CD4-positive, alpha-beta T cell treated with Interleukin-10 for 1 hour (primary cell): Measurements from ENCODE around the gene MACROD1.

Source experiments
- DNase-seq: peaks from one replicate; pipeline ENCODE4 v3.0.0-alpha.2; 2020

The MACROD1 gene, protein sequence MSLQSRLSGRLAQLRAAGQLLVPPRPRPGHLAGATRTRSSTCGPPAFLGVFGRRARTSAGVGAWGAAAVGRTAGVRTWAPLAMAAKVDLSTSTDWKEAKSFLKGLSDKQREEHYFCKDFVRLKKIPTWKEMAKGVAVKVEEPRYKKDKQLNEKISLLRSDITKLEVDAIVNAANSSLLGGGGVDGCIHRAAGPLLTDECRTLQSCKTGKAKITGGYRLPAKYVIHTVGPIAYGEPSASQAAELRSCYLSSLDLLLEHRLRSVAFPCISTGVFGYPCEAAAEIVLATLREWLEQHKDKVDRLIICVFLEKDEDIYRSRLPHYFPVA

DNA sequence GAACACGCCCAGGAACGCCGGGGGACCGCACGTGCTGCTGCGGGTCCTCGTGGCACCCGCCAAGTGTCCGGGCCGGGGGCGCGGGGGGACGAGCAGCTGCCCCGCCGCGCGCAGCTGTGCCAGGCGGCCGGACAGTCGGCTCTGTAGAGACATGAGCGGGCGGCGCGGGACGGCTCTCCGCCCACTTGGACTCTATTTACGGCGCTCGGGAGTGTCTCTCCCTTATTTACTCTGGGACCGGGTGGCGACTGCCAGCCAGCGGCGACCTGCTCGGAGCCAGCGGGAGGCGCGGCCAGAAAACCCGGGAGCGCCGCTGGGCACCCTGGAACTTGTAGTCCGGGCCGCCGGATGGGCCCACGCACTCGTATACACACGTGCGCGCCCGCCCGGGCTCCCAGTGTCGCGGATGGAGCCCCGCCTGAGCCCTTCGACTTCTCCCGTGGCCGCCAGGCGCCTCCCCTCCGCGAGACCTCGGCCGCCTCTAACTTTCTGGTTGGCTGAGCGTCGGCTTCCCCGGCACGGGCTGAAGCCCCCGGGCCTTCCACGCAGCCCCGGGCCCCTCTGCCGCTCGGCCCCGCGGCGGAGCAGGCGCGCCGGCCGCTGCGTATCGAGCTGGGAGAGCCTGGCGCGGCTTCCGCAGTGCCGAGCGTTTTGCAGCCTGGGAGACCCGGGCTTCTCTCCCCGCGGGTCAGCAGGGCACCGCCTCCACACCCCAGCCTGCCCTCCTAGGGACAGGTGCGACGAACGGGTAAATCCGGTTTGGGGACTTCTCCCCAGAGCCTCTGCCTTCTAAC lies at the start of gene MACROD1:
TSS of gene MACROD1 (minus strand) at position 272 of the 794 bp plus-strand sequence. CDS start at position 153, 119 bp downstream.
- peak; percentile 83 for DNase-seq

DNA sequence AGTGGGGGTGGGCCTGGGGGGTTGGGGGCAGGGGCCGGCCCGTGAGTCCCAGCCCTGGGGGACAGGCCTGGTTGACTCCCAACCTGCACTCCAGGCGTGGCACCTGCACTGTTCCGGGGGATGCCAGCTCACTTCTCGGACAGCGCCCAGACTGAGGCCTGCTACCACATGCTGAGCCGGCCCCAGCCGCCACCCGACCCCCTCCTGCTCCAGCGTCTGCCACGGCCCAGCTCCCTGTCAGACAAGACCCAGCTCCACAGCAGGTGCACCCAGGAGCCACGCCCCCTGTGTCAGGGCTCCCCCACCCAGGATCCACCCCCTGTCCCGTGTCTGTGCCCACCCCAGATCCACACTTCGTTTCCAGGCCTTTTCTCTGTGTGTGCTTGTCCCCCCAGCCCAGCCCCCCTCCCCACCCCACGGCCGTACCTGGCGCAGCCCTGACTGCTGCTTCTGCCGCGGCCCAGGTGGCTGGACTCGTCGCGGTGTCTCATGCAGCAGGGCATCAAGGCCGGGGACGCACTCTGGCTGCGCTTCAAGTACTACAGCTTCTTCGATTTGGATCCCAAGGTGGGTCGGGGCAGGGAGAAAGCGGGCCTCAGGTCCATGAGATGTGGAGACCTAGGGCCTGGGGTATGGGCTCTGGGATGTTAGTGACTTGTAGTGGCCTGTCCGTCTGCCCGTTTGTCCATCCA lies 45.4 kb upstream of the MACROD1 start:
- no peak for DNase-seq

DNA sequence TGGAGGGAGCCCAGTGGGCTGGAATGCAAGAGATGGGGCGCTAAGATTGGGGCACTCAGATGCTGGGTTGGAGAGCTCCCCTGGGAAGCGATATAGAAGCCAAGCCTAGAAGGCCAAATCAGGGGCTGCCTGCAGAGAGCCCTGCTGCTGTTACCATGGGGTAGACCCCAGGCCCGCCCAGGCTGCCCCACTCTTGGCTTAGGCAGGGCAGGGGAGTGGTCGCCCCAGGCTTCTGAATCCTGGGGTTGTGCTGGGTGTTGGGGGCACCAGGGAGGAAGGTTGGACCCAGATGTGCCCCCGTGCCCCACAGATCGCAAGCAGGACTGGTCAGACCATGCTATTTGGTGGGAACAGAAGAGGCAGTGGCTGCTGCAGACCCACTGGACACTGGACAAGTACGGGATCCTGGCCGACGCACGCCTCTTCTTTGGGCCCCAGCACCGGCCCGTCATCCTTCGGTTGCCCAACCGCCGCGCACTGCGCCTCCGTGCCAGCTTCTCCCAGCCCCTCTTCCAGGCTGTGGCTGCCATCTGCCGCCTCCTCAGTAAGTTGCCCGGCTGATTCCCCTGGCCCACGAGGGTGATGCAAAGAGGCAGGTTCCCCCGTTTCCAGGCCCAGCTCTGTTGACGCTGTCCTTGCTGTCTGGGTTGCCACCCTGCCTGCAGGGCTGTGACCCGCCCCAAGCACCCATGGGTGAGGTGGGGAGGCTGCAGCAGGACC lies 44.5 kb upstream of the MACROD1 start:
- no peak for DNase-seq

DNA sequence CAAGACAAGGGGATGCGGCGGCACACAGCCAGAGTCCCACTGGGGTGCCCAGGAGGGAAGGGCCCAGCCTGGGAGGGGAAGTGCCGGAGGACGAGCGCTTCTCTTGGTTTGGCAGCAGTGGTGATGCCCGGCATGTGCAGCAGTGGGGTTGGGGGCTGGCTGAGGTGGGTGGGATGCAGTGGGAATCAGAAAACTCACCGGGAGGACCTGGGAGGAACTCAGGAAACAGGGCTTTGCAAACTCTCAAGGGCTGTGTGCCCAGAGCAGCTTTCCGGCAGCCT lies 43.6 kb upstream of the MACROD1 start:
- DNase-seq, result no peak

DNA sequence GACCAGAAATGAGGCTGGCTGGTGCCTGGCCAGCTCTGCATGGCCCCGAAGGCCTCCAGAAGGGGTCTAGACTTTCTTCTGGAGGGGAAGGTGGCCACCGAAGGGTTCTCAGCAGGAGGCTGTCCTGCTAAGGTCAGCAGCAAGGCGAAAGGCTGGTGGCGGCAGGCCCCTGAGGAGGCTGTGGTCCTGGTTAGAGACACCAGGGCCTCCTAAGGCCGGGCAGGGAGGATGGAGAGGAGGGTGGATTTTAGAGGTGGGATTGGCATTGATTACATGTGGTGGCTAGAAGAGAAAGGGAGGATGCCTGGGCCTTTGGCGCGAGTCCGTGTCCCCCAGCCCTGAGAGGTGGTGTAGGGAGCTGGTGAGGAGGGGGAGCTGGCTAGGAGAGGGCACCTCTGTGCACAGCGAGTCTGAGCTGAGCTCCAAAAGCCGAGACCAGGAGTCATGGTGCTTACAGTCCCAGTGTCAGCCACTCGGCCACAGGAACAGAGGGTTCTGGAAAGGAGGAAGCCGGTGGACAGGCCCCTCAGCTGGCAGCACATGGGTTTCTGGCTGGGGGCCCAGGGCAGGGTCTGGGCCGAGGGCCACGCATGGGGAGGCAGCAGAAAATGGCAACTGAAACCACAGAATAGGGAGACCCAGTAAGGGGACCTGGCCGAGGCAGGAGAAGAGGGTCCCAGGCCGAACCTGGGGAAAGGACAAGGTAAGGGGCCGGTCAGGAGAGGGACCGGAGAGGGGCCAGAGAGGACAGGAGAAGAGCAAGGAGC lies 43.1 kb upstream of the MACROD1 start:
- no peak for DNase-seq

DNA sequence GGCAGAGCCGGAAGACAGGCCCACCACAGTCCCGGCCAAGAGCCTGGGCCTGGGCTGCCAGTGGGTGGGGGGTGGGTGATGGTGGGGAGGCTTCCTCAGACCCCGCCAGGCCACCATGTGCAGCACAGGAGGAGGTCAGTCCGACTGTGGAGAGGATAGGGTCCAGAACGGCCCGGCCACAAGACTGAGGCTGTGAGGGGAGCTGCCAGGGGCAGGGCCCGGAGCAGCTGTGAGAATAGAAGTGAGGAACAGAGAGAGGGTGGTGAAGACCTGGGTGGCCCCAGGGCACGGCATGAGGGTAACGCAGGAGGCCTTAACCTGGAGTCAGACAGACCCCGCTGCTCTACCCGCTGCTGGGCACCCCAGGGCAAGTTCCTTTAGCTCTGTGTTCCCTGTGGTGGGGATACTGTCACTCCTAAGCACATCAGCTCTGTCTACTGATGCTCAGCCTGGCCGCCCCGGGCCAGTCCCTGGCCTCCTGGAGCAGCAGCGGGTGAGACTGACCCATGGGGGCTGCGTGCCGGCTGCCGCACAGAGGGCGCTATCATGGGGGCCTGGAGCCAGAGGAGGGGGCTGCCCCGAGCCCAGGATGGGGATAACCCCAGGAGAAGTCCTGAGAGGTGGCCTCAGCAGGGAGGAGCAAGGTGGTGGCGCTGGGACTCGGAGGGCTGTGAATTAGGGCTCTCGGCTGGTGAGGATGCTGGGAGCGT lies 42.3 kb upstream of the MACROD1 start:
- no peak for DNase-seq

DNA sequence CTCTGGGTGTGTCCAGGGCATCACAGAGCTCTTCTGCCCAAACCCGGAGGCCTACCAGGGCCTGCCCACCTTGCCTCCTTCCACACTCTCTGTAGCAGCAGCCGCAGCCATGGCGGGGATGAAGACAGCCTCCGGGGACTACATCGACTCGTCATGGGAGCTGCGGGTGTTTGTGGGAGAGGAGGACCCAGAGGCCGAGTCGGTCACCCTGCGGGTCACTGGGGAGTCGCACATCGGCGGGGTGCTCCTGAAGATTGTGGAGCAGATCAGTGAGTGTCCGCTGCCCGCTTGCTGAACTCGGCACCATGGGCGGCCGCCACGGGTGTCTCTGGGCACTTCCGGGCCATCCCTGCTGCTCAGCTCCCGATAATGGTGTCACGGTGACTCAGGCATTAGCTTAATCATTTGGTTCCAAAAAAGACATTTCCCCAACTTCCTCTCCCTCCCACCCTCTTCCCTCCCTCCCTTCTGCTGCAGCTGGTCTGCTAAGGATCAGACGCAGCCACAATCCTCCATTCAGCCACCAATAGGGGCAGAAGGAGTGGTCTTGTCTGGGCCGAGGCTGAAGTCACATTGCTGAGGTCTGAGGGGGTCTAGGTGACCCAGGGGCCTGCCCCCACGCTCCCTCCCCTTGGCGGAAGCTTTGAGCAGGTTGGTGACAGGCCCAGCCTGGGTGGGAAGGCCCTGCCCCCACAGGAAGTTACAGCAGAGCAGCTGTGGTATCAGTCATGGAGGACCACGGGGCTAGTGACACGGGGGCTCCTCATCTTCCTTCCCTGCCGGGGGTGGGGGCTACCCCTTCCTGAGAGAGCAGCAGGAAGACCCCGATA lies 41.6 kb upstream of the MACROD1 start:
- peak; percentile 79 for DNase-seq

DNA sequence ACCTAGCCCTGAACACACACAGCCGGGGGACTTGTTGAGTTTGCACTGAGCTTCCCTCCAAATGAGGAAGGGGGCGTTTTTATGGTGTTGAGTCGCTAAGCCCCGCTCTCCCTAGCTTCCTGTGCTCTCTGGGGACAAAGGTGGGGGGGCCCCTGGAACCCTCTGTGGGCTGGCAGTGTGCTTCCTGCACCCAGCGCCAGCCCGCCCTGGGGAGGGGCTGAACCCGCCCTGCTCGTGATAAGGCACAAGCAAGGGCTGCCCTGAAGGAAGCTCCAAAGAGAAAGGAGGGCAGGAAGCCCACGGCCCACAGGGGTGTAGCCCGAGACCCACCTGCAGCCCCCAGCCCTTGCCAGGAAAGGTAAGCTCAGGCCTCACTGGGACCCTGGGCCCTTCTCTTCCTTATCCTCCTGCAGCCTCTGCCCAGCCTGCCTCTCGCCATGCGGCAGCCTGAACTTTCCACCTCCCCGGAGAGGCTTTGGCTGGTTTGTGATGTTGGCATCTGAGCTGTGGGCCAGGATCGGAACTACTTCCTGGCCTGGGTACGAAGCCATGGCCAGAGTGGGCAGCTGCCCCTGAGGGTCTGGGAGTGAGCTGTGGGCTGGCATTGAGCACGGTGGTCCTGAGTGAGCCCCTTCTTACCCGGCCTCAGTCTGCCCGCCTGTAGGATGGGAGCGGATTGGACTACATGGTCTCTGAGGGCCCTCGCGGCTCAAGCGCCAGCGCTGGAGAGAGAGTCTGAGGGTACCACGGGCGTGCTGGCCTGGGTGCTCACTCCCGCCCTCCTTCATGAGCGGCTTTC lies 40.7 kb upstream of the MACROD1 start, which contains the start of gene FERMT3:
TSS of gene FERMT3 (plus strand) at position 265 of the 799 bp plus-strand sequence. CDS start 644 bp downstream, outside the sequence.
- DNase-seq, result peak; percentile 75

DNA sequence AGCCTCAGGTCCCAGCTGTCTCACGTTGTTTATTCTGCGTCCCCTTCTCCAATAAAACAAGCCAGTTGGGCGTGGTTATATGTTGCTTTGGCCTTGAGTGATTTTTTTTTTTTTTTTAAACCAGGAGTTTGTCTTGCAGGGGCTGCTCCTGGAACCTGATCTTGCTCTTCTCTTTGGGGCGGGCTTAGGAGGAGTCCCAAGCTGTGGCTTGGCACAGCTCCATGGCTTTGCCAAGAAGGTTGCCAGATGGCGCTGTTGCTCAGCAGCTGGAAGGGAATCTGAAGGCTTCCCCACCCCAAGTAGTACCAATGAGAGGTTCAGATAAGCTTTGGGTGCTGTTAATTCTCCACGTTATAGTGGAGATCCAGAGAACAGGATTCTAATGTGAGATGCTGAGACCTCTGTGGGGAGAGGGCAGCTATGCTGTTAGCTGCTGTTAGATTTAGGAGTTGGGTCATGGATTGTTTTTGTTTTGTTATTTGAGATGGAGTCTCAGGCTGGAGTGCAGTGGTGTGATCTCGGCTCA lies 38.6 kb upstream of the MACROD1 start:
- peak; percentile 90 for DNase-seq

DNA sequence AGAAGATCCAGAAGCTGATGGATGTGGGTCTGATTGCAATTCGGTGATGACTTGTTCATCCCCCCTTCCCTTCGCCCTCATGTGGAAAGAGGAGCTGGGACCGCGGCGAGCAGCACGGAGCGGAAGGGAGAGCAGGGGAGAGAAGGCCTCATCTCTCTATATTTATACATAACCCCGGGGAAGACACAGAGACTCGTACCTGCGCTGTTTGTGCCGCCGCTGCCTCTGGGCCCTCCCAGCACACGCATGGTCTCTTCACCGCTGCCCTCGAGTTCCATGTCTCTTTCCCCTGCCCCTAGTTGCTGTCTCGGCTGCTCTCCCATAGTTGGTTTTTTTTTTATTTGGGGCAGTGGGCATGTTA lies 38.1 kb upstream of the MACROD1 start:
- DNase-seq, result no peak

DNA sequence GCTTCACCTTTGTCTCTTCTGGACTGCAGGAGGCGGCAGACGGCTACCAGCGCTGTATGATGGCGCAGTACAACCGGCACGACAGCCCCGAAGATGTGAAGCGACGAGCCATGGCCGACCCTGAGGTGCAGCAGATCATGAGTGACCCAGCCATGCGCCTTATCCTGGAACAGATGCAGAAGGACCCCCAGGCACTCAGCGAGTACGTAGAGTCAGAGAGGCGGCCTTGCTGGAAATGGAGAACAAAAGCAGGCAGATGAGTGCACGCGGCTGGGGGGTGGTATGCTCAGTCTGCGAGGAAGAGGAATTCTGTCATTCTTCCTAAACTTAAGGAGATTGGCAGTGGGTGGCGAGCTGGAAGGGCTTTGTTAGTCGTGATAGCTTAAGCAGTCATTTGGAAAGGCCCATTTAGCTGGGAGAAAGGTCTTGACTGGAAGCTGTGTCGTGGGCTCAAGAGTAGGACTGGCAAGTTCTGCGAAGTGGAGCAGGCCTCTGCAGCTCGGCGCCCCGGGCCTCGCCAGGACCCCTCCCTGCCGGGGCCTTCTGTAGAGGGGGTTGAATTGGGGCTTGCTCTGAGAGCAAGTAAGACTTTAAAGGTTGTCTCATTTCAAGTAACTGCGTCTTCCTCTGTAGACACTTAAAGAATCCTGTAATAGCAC lies 37.6 kb upstream of the MACROD1 start:
- DNase-seq, result no peak

DNA sequence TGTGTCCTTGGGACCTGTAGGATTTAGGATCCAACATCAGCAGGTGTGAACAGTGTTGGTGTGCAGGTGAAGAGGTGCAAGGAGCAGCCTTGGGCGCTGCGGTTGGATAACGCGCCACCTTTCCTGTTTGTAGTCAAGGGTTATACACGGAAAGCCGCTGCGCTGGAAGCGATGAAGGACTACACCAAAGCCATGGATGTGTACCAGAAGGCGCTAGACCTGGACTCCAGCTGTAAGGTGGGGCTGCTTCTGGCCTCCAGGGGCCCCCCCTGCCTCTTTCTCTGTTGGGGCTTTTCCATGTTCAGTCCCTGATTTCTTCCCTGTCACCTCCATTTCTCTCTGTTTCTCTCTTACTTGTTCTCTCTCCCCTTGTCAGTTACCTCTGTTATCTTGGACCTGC lies 37.1 kb upstream of the MACROD1 start:
- DNase-seq, result no peak

DNA sequence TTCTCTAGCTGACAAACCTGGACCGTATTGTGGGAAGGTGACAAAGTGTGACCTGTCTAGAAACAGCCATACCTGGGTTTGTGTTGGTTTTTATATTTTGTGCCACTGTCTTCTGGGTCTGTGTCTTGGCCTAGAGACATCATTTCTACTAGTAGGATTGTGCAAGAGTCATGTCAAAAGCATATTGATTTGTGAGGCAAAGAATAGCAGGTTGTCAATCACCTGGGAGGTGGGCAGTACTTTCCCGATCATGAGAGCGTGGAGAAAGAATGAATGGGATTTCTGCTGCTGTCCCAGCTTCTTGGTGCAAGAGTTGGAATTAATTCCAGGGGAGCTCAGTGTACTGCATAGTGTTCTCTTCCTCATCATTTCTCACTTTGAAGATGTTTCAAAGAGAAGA lies 35.6 kb upstream of the MACROD1 start:
- no peak for DNase-seq

DNA sequence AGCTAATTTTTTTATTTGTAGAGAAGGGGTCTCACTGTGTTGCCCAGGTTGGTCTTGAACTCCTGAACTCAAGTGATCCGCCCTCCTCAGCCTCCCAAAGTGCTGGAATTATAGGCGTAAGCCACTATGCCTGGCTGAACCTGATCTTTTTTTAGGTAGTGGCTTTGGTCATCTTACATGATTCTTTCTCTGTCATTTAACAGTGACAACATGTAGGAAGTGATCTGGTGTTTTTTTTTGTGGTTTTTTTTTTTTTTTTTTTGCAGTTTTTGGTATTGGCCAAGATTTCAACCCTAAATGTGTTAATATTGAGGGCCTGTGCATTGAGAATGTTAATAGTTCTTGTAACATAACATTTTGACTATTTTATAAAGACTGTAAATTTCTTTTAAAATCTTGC lies 32.6 kb upstream of the MACROD1 start:
- DNase-seq, result no peak

DNA sequence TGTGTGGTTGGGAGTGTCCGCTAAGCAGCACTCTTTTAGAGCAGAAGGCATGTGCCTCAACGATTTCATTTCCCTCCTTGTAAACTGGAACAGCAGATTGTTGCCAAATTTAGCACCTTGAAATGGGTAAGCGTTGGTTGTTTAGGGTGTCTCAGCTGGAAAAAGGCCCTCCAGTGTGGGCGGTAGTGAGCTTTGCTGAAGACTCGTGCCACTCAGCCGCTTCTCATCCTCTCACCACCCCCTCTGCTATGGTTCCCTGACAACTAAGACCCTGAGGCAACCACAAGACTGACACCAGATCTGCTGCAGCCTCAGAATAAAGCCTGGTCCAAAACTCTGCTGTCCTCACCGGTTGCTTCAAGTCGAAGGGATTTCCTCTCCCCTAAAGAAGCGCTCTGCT lies 30.7 kb upstream of the MACROD1 start:
- DNase-seq, result no peak

DNA sequence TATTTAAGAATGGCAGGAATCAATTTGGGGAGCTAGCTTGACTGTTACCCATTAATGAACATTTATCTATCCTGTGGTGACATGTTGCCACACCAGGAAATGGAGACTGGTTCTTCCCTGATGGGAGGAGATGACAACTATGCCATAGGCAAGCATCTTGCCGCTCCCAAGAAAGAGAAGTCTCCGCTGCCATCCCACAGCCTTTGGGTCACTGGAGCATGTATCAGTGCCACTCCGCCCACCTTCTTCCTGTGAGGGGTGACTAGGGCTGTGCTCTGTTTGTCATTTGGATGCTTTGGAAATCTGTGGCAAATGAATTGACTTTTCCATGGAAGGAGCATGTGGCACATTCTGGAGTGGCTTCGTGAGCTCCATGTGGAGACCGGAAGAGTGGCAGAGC lies 26.5 kb upstream of the MACROD1 start:
- no peak for DNase-seq

DNA sequence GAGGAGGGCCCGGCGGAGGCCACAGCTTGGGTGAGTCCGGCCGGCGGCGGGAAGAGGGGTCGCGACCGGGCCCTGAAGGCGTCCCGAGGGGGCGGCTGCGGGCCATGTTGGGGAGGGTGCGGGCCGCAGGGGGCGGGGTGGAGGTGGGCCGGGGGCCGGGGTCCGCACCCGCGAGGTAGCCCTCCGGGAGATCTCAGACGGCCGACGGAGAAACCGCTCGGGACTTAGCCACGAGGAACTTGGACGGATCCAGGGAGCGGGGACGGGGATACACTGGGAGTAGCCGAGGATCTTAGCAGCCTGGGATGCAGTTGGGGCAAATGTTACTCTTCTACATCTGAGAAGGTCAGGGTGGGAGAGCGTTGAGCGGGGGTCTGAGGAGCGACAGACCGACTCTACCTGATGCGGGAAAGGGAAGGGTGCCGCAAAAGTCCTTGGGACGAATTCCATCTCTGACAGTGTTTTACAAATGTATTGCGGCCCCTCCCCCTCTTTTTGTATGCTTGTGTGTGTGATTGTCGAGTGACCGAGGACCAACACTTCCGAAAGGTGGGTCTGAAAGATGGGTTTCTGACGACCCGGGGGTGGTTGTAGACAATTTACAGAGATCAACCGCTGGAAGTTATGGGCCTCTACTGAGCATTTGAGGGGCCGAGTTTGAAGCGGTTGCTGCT lies 20.7 kb upstream of the MACROD1 start:
- DNase-seq, result peak; percentile 55

DNA sequence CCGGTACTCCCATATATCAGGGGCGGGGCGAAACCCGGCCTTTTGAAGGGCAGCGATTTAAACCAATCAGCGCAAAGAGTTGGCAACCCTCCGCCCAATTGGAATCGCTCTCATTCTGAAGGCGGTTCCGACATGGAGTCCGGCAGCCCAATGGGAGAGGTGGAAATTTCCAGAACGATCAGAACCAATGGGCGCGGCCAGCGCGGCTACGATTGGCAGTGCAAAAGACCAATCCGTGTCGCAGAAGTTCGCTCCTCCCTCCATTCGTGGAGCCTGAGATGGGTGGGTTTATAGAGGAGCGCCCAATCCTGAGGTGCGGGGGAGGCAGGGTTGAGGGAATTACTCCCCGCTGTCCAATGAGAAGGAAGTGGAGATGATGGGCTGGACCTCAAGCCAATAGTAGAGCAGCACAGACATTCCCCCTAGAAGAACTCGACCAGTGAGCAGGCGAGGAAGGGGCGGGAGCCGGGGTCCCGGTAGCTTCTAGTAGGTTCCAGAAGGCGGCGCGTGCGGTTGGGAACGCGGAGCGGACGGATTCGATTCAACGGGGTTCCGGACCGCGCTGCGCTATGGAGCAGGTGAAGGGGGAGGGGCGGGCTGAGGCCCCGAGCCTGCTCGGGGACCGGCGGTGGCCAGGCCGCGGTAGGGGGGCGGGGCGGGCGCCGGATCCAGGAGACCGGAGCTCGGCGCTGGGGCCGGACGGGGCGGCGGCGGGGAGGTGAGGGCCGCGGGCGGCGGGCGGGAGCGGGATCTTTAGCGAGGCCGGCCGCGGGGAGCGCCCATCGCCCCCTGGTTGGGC lies 20.0 kb upstream of the MACROD1 start, which contains the start of gene STIP1:
TSS of gene STIP1 (plus strand) at position 479 of the 799 bp plus-strand sequence. CDS start at position 570, 91 bp downstream.
- DNase-seq, result peak; percentile 100
